LHCN-M2 (cell line): ENCODE results near the gene EFCAB9. TPM values are rescaled to one million over a fixed set of nuclear protein-coding genes. Genes with fewer than 3 reads are reported as not detected.
"Not testable (repeated sequence)": the region's sequence is repeated elsewhere in the genome, so short reads cannot be mapped to it uniquely, and the experiment has no call there.

Experiments
- DNase-seq: peaks from one replicate; pipeline ENCODE4 v3.0.0-alpha.2; 2012; ENCODE audit warnings: low read depth
- total RNA-seq: library from RNA; depleted of rRNA; stranded (reverse); fragments of >200 nt; gene quantifications from 2 replicates; pipeline ENCODE4 v1.2.3, GENCODE V29; 2014

Gene EFCAB9
- total RNA-seq, 1 experiment from 2014 or later, result not detected

- peak; percentile 90 for DNase-seq
Observed at GRCh38 chr5:172188033-172188892, 5.7 kb upstream of the EFCAB9 start, which contains the start of gene STK10. Gene STK10 (minus strand): TSS chr5:172188224. CDS start chr5:172188042, 182 bp downstream.

- DNase-seq, result no peak
Observed at GRCh38 chr5:172188893-172189692, 4.9 kb upstream of the EFCAB9 start.

GRCh38 chr5:172189693-172190296 lies 4.2 kb upstream of the EFCAB9 start:
- no peak for DNase-seq

- DNase-seq, result no peak
Observed at GRCh38 chr5:172194985-172195774, 1.2 kb downstream of the EFCAB9 start.

GRCh38 chr5:172197775-172198174 lies 3.8 kb downstream of the EFCAB9 start:
- DNase-seq, result not testable (repeated sequence)

GRCh38 chr5:172199446-172199845 lies 5.5 kb downstream of the EFCAB9 start:
- no peak for DNase-seq

- DNase-seq, result no peak
Observed at GRCh38 chr5:172200476-172200875, 6.5 kb downstream of the EFCAB9 start.

GRCh38 chr5:172205984-172206383 lies 12.0 kb downstream of the EFCAB9 start:
- DNase-seq, result not testable (repeated sequence)

GRCh38 chr5:172207511-172207910 lies 13.5 kb downstream of the EFCAB9 start:
- no peak for DNase-seq

- no peak for DNase-seq
Observed at GRCh38 chr5:172209714-172210113, 15.7 kb downstream of the EFCAB9 start.

- DNase-seq, result no peak
Observed at GRCh38 chr5:172211676-172212075, 17.7 kb downstream of the EFCAB9 start.

GRCh38 chr5:172213126-172213525 lies 19.2 kb downstream of the EFCAB9 start:
- no peak for DNase-seq

- peak; percentile 14 for DNase-seq
Observed at GRCh38 chr5:172216345-172216744, 22.4 kb downstream of the EFCAB9 start.

GRCh38 chr5:172219296-172219695 lies 25.3 kb downstream of the EFCAB9 start:
- DNase-seq, result no peak

- DNase-seq, result no peak
Observed at GRCh38 chr5:172223901-172224873, 30.2 kb downstream of the EFCAB9 start.

GRCh38 chr5:172224996-172225395 lies 31.0 kb downstream of the EFCAB9 start:
- DNase-seq, result no peak

GRCh38 chr5:172229904-172230303 lies 35.9 kb downstream of the EFCAB9 start:
- no peak for DNase-seq

GRCh38 chr5:172234031-172234430 lies 40.1 kb downstream of the EFCAB9 start:
- DNase-seq, result no peak

- no peak for DNase-seq
Observed at GRCh38 chr5:172235132-172235780, 41.3 kb downstream of the EFCAB9 start.
